H9 (cell line): ENCODE data around the gene OSBP2. TPM values are rescaled to one million over a fixed set of nuclear protein-coding genes. Genes with fewer than 3 reads are reported as not detected.

Experiments
- DNase-seq: peaks from one replicate; pipeline ENCODE4 v3.0.0-alpha.2; 2017
- H2AFZ ChIP-seq: one replicate; pipeline ENCODE4 v1.6.1; 2013; ENCODE audit warnings: mild to moderate bottlenecking, low read length, control low read depth, moderate library complexity
- H2AK5ac ChIP-seq: 2 replicates; pipeline ENCODE4 v1.6.1; 2013; ENCODE audit warnings: low read length, control low read depth, mixed read lengths; ENCODE audit not compliant: insufficient read length
- H2BK120ac ChIP-seq: one replicate; pipeline ENCODE4 v1.6.1; 2013; ENCODE audit warnings: low read depth, mild to moderate bottlenecking, low read length, control low read depth, inconsistent platforms; ENCODE audit not compliant: poor library complexity, severe bottlenecking
- H2BK12ac ChIP-seq: 2 replicates; pipeline ENCODE4 v1.6.1; 2013; ENCODE audit warnings: low read length, control low read depth, mixed read lengths, low read depth; ENCODE audit not compliant: insufficient read length
- H2BK15ac ChIP-seq: 2 replicates; pipeline ENCODE4 v1.6.1; 2013; ENCODE audit warnings: low read depth, low read length, control low read depth
- H2BK20ac ChIP-seq: one replicate; pipeline ENCODE4 v1.6.1; 2013; ENCODE audit warnings: low read depth, mild to moderate bottlenecking, low read length, control low read depth, inconsistent platforms; ENCODE audit not compliant: poor library complexity, severe bottlenecking
- H2BK5ac ChIP-seq: 2 replicates; pipeline ENCODE4 v1.6.1; 2013; ENCODE audit warnings: low read length, control low read depth, mixed read lengths; ENCODE audit not compliant: insufficient read length
- H3K14ac ChIP-seq: 2 replicates; pipeline ENCODE4 v1.6.1; 2013; ENCODE audit warnings: low read length, control low read depth; ENCODE audit not compliant: insufficient read depth
- H3K18ac ChIP-seq: 2 replicates; pipeline ENCODE4 v1.6.1; 2013; ENCODE audit warnings: low read depth, mild to moderate bottlenecking, mixed read lengths, low read length, control low read depth; ENCODE audit not compliant: insufficient read length
- H3K23ac ChIP-seq: 2 replicates; pipeline ENCODE4 v1.6.1; 2013; ENCODE audit warnings: low read length, control low read depth, mixed read lengths, low read depth; ENCODE audit not compliant: insufficient read length
- H3K23me2 ChIP-seq: 2 replicates; pipeline ENCODE4 v1.6.1; 2013; ENCODE audit warnings: low read depth, mild to moderate bottlenecking, mixed read lengths, low read length, control low read depth; ENCODE audit not compliant: insufficient read length, poor library complexity, severe bottlenecking
- H3K27ac ChIP-seq: 2 replicates; pipeline ENCODE4 v1.5.1; 2013; ENCODE audit warnings: low read length, control low read depth, mixed read lengths, low read depth; ENCODE audit not compliant: insufficient read length
- H3K27me3 ChIP-seq: 2 replicates; pipeline ENCODE4 v1.6.1; 2013; ENCODE audit warnings: low read length, control low read depth, inconsistent platforms; ENCODE audit not compliant: insufficient read depth
- H3K4ac ChIP-seq: 2 replicates; pipeline ENCODE4 v1.6.1; 2013; ENCODE audit warnings: low read depth, mild to moderate bottlenecking, control low read depth, inconsistent platforms, low read length, moderate library complexity
- H3K4me1 ChIP-seq: 2 replicates; pipeline ENCODE4 v1.6.1; 2013; ENCODE audit warnings: low read length, control low read depth, inconsistent platforms; ENCODE audit not compliant: insufficient read depth
- H3K4me2 ChIP-seq: 2 replicates; pipeline ENCODE4 v1.6.1; 2013; ENCODE audit warnings: low read length, control low read depth, mixed read lengths; ENCODE audit not compliant: insufficient read length, insufficient read depth
- H3K56ac ChIP-seq: 2 replicates; pipeline ENCODE4 v1.6.1; 2013; ENCODE audit warnings: low read depth, mild to moderate bottlenecking, mixed read lengths, low read length, control low read depth; ENCODE audit not compliant: insufficient read length
- H3K79me1 ChIP-seq: 2 replicates; pipeline ENCODE4 v1.6.1; 2013; ENCODE audit warnings: low read depth, mild to moderate bottlenecking, moderate library complexity, low read length, control low read depth, inconsistent platforms; ENCODE audit not compliant: insufficient read depth, poor library complexity, severe bottlenecking
- H3K79me2 ChIP-seq: 2 replicates; pipeline ENCODE4 v1.6.1; 2013; ENCODE audit warnings: low read length, control low read depth, inconsistent platforms; ENCODE audit not compliant: insufficient read depth
- H3K9ac ChIP-seq: 2 replicates; pipeline ENCODE4 v1.6.1; 2013; ENCODE audit warnings: low read length, control low read depth, mixed read lengths; ENCODE audit not compliant: insufficient read length; ENCODE audit errors: extremely low read depth
- H3K9me3 ChIP-seq: one replicate; pipeline ENCODE4 v1.6.1; 2013; ENCODE audit warnings: low read depth, low read length, inconsistent platforms; ENCODE audit not compliant: control insufficient read depth
- H3T11ph ChIP-seq: one replicate; pipeline ENCODE4 v1.6.1; 2013; ENCODE audit warnings: mild to moderate bottlenecking, low read length, control low read depth, inconsistent platforms
- H4K20me1 ChIP-seq: one replicate; pipeline ENCODE4 v1.6.1; 2013; ENCODE audit not compliant: control insufficient read depth, insufficient read length, insufficient read depth
- H4K5ac ChIP-seq: 2 replicates; pipeline ENCODE4 v1.6.1; 2013; ENCODE audit warnings: low read depth, mild to moderate bottlenecking, mixed read lengths, low read length, control low read depth; ENCODE audit not compliant: insufficient read length
- H4K8ac ChIP-seq: replicated peaks from 2 replicates; pipeline ENCODE4 v1.6.1; 2013; ENCODE audit warnings: low read length, control low read depth, mixed read lengths, low read depth; ENCODE audit not compliant: insufficient read length
- H4K91ac ChIP-seq: 2 replicates; pipeline ENCODE4 v1.6.1; 2013; ENCODE audit warnings: low read depth, mild to moderate bottlenecking, moderate library complexity, mixed read lengths, low read length, control low read depth; ENCODE audit not compliant: insufficient read length
- H3K27ac Mint-ChIP-seq, 3 experiments: 2 replicates in 2 of 3; 3 replicates in 1 of 3; pipeline ENCODE4 v1.8.0; 2020 to 2021; ENCODE audit warnings: mixed read lengths in 3 of 3, mild to moderate bottlenecking in 1 of 3, moderate library complexity in 1 of 3
- H3K27me3 Mint-ChIP-seq: 2 replicates; pipeline ENCODE4 v1.8.0; 2021; ENCODE audit warnings: low read depth, mild to moderate bottlenecking, moderate library complexity, mixed read lengths
- H3K36me3 Mint-ChIP-seq, 3 experiments: 2 replicates in 2 of 3; 3 replicates in 1 of 3; pipeline ENCODE4 v1.8.0; 2020 to 2021; ENCODE audit warnings: low read depth in 3 of 3, mixed read lengths in 3 of 3; ENCODE audit not compliant: insufficient read depth in 1 of 3
- H3K4me1 Mint-ChIP-seq, 2 experiments: 2 replicates each; pipeline ENCODE4 v1.8.0; 2020; ENCODE audit warnings: mixed read lengths in 2 of 2
- H3K4me3 Mint-ChIP-seq, 2 experiments: 2 replicates in 1 of 2; 3 replicates in 1 of 2; pipeline ENCODE4 v1.8.0; 2020 to 2021; ENCODE audit warnings: mild to moderate bottlenecking in 2 of 2, mixed read lengths in 2 of 2, moderate library complexity in 1 of 2
- H3K9me3 Mint-ChIP-seq, 2 experiments: 2 replicates in 1 of 2; 3 replicates in 1 of 2; pipeline ENCODE4 v1.8.0; 2020; ENCODE audit warnings: mild to moderate bottlenecking in 2 of 2, mixed read lengths in 2 of 2, moderate library complexity in 1 of 2
- WGBS: extraction: QIAGEN DNeasy Blood & Tissue Kit; methylation state at CpG from one replicate; pipeline ENCODE4 v1.1.7; 2013; ENCODE audit warnings: missing lambda C conversion rate, low lambda C conversion rate, mixed read lengths; ENCODE audit not compliant: insufficient read length; ENCODE audit errors: extremely low coverage; 5-methylcytosine and 5-hydroxymethylcytosine counted together
- total RNA-seq: library from RNA; stranded (reverse); gene quantifications from 2 replicates; pipeline ENCODE4 v1.2.1, GENCODE V29; 2021
- TF ChIP-seq, protein P1 (sequence below): fragments of 200-600 bp; sonication (generic); conservative IDR thresholded peaks from 3 replicates; pipeline ENCODE4 v1.8.0; 2021; ENCODE audit warnings: antibody characterized with exemption, mild to moderate bottlenecking

OSBP2 gene
- total RNA-seq, 1 experiment from 2014 or later, result 3.4 TPM

DNA sequence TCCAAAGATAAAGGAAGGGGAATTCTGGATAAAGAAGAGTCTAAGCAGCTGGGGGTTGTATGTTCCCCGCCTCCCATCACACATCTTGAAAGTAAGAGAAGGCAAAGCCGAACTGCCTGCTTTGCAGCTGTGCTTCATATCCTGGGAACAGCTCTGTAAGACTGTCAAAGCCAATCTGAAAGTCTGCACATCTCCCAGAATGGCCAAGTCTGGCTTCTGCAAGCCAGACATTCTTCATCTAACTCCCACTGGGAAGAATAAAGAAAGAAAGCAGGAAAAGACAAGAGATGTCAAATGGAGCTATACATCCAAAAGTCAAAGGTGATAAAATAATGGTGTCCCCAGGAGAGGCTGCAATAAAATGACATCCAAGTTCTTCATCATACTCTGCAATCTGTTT lies 258.5 kb downstream of the OSBP2 start:
- peaks cover 20 to 69% (median 67%) of the 10 kb centered on the region in 3 experiments; a peak in 6 of 7 replicates for H3K36me3 Mint-ChIP-seq

More for the DNA sequence above, 258.5 kb downstream of the OSBP2 start:
- Histone ChIP-seq H2BK15ac (no peak overlapping the region), H4K8ac (no peak overlapping the region), H2BK12ac (no peak overlapping the region), H3K27me3 (no peaks in the 10 kb centered on the region), H3K27ac (no peak overlapping the region), H3K56ac (no peak overlapping the region), H3K23ac (no peak overlapping the region), H3K18ac (no peak overlapping the region), H3K4me2 (no peak overlapping the region), H3K79me1 (no peaks in the 10 kb centered on the region), H4K20me1 (no peaks in the 10 kb centered on the region), H3K14ac (no peak overlapping the region), H3K4ac (no peak overlapping the region), H3T11ph (no peak overlapping the region), H2BK20ac (no peak overlapping the region), H3K23me2 (no peaks in the 10 kb centered on the region), H2BK120ac (no peak overlapping the region), H3K9ac (no peak overlapping the region), H2BK5ac (no peak overlapping the region), H3K9me3 (no peaks in the 10 kb centered on the region), H4K91ac (no peak overlapping the region), H4K5ac (no peak overlapping the region), H2AFZ (no peak overlapping the region), H3K4me1 (no peaks in the 10 kb centered on the region), H2AK5ac (no peak overlapping the region), H3K79me2 (no peaks in the 10 kb centered on the region; the same call in 1 of the 2 replicates)
- Mint-ChIP-seq H3K4me1 (no peaks in the 10 kb centered on the region; a peak in 1 of 4 replicates), H3K4me3 (no peak overlapping the region), H3K27ac (no peak overlapping the region), H3K9me3 (no peaks in the 10 kb centered on the region), H3K27me3 (no peaks in the 10 kb centered on the region)
- TF ChIP-seq, protein P1, sequence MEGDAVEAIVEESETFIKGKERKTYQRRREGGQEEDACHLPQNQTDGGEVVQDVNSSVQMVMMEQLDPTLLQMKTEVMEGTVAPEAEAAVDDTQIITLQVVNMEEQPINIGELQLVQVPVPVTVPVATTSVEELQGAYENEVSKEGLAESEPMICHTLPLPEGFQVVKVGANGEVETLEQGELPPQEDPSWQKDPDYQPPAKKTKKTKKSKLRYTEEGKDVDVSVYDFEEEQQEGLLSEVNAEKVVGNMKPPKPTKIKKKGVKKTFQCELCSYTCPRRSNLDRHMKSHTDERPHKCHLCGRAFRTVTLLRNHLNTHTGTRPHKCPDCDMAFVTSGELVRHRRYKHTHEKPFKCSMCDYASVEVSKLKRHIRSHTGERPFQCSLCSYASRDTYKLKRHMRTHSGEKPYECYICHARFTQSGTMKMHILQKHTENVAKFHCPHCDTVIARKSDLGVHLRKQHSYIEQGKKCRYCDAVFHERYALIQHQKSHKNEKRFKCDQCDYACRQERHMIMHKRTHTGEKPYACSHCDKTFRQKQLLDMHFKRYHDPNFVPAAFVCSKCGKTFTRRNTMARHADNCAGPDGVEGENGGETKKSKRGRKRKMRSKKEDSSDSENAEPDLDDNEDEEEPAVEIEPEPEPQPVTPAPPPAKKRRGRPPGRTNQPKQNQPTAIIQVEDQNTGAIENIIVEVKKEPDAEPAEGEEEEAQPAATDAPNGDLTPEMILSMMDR, result no peak
- WGBS, result no CpG with 5 or more reads among the region's 2 CpGs
- DNase-seq, result no peak
